GM12891 (cell line): ENCODE results near the gene RAB27B.

Experiments used
- POLR2A ChIP-seq: IDR thresholded peaks from 2 replicates; pipeline ENCODE4 v1.6.1; 2011; ENCODE audit warnings: low read depth, low read length, control low read depth
- POLR2AphosphoS5 ChIP-seq: IDR thresholded peaks from 2 replicates; pipeline ENCODE4 v1.6.1; 2011; ENCODE audit warnings: low read depth, low read length, control low read depth
- POU2F2 ChIP-seq: IDR thresholded peaks from 2 replicates; pipeline ENCODE4 v1.6.1; 2011; ENCODE audit warnings: low read depth, mild to moderate bottlenecking, control low read depth, low read length, moderate library complexity
- SPI1 ChIP-seq: IDR thresholded peaks from 2 replicates; pipeline ENCODE4 v1.6.1; 2011; ENCODE audit warnings: low read depth, low read length, control low read depth

GRCh38 chr18:54905629-54906028, 77.4 kb downstream of the RAB27B start:
- no peak for TF ChIP-seq POLR2AphosphoS5
- TF ChIP-seq POLR2A = no peak
- TF ChIP-seq SPI1 = no peak
- TF ChIP-seq POU2F2 = no peak
